OCI-LY1 (cell line): ENCODE results near the gene WDR55.

Experiments
- H2AFZ ChIP-seq: fragments of 200-600 bp; sonication (generic), shearing (Covaris generic); 2 replicates; pipeline ENCODE4 v1.6.0; 2014; ENCODE audit warnings: antibody characterized with exemption, mild to moderate bottlenecking, low read length
- H3F3A ChIP-seq: fragments of 200-600 bp; sonication (generic), shearing (Covaris generic); 2 replicates; pipeline ENCODE4 v1.6.0; 2014; ENCODE audit warnings: mild to moderate bottlenecking, antibody characterized with exemption, low read length, moderate library complexity; ENCODE audit not compliant: insufficient read depth
- H3K27ac ChIP-seq: fragments of 200-600 bp; sonication (generic); 2 replicates; pipeline ENCODE4 v1.5.1; 2014; ENCODE audit warnings: low read length, mixed run types, mild to moderate bottlenecking, low read depth; ENCODE audit not compliant: poor library complexity, severe bottlenecking
- H3K27me3 ChIP-seq: fragments of 200-600 bp; sonication (generic); 2 replicates; pipeline ENCODE4 v1.6.0; 2014; ENCODE audit warnings: antibody characterized with exemption, mild to moderate bottlenecking, low read length, moderate library complexity; ENCODE audit not compliant: insufficient read depth
- H3K36me3 ChIP-seq: fragments of 200-600 bp; sonication (generic); 2 replicates; pipeline ENCODE4 v1.6.1; 2014; ENCODE audit warnings: mild to moderate bottlenecking, antibody characterized with exemption, low read length, moderate library complexity, mixed read lengths; ENCODE audit not compliant: insufficient read depth
- H3K4me1 ChIP-seq: fragments of 200-600 bp; sonication (generic); 2 replicates; pipeline ENCODE4 v1.5.1; 2014; ENCODE audit warnings: mild to moderate bottlenecking, low read length, moderate library complexity; ENCODE audit not compliant: insufficient read depth, severe bottlenecking
- H3K4me2 ChIP-seq: fragments of 200-600 bp; sonication (generic), shearing (Covaris generic); 2 replicates; pipeline ENCODE4 v1.6.1; 2014; ENCODE audit warnings: low read length
- H3K4me3 ChIP-seq: fragments of 200-600 bp; sonication (generic); 2 replicates; pipeline ENCODE4 v1.5.1; 2014; ENCODE audit warnings: low read length, low read depth, mild to moderate bottlenecking, mixed read lengths; ENCODE audit not compliant: poor library complexity, severe bottlenecking
- H3K79me2 ChIP-seq: fragments of 200-600 bp; shearing (Covaris generic); 2 replicates; pipeline ENCODE4 v1.6.1; 2016; ENCODE audit warnings: mixed run types, low read length, mixed read lengths; ENCODE audit not compliant: insufficient read depth
- H3K9ac ChIP-seq: fragments of 200-600 bp; sonication (generic), shearing (Covaris generic); 2 replicates; pipeline ENCODE4 v1.6.1; 2014; ENCODE audit warnings: mild to moderate bottlenecking, low read length, mixed read lengths
- H3K9me2 ChIP-seq: fragments of 200-600 bp; sonication (generic), shearing (Covaris generic); 2 replicates; pipeline ENCODE4 v1.6.1; 2014; ENCODE audit warnings: low read depth, mild to moderate bottlenecking, low read length, mixed read lengths
- H3K9me3 ChIP-seq: fragments of 200-600 bp; shearing (Covaris generic); 2 replicates; pipeline ENCODE4 v1.6.1; 2014; ENCODE audit warnings: low read length, mixed read lengths
- H4K20me1 ChIP-seq: fragments of 200-600 bp; sonication (generic), shearing (Covaris generic); 2 replicates; pipeline ENCODE4 v1.6.0; 2016; ENCODE audit warnings: mild to moderate bottlenecking, low read length; ENCODE audit not compliant: insufficient read depth
- CTCF ChIP-seq: fragments of 200-600 bp; sonication (generic), shearing (Covaris generic); IDR thresholded peaks from 2 replicates; pipeline ENCODE4 v1.5.1; 2017; ENCODE audit warnings: mild to moderate bottlenecking, antibody characterized with exemption, low read length, moderate library complexity, mixed read lengths
- EZH2 ChIP-seq: fragments of 200-600 bp; sonication (generic), shearing (Covaris generic); IDR thresholded peaks from 2 replicates; pipeline ENCODE4 v1.8.0; 2017; ENCODE audit warnings: borderline replicate concordance, mixed run types, mild to moderate bottlenecking, antibody characterized with exemption, low read length, moderate library complexity, mixed read lengths

WDR55 gene

GRCh38 chr5:140633501-140633900 is 31.2 kb upstream of the WDR55 start:
- Histone ChIP-seq H3K36me3 (no peaks in the 10 kb centered on the region), H3K4me3 (no peak overlapping the region), H3K4me2 (peak overlapping the region; percentile 77; the same call in 1 of the 2 replicates), H3K9ac (no peak overlapping the region), H3K27ac (no peak overlapping the region), H3K27me3 (peaks cover 6% of the 10 kb centered on the region; the same call in 1 of the 2 replicates), H3F3A (no peaks in the 10 kb centered on the region), H2AFZ (no peak overlapping the region), H3K4me1 (peaks cover 17% of the 10 kb centered on the region), H3K9me2 (no peaks in the 10 kb centered on the region), H3K9me3 (peaks cover 1% of the 10 kb centered on the region; the same call in 1 of the 2 replicates), H4K20me1 (no peaks in the 10 kb centered on the region), H3K79me2 (no peaks in the 10 kb centered on the region)
- TF ChIP-seq EZH2 = no peak

GRCh38 chr5:140634103-140634502 is 30.6 kb upstream of the WDR55 start:
- Histone ChIP-seq H3K27me3 (peaks cover 6% of the 10 kb centered on the region; the same call in 1 of the 2 replicates), H3K4me2 (no peak overlapping the region), H3K4me1 (peaks cover 22% of the 10 kb centered on the region), H3K9me2 (no peaks in the 10 kb centered on the region), H3K27ac (no peak overlapping the region), H3K9ac (no peak overlapping the region), H3K79me2 (no peaks in the 10 kb centered on the region), H2AFZ (no peak overlapping the region), H3K4me3 (no peak overlapping the region), H3F3A (no peaks in the 10 kb centered on the region), H3K36me3 (no peaks in the 10 kb centered on the region), H3K9me3 (no peaks in the 10 kb centered on the region), H4K20me1 (no peaks in the 10 kb centered on the region)
- no peak for TF ChIP-seq EZH2
- TF ChIP-seq CTCF = no peak

- H2AFZ ChIP-seq = no peak overlapping the region
- H3K27me3 ChIP-seq = peaks cover 6% of the 10 kb centered on the region; the same call in 1 of the 2 replicates
- no peaks in the 10 kb centered on the region for H3F3A ChIP-seq
- no peaks in the 10 kb centered on the region; the same call in 1 of the 2 replicates for H3K36me3 ChIP-seq
- peaks cover 31% of the 10 kb centered on the region for H3K4me1 ChIP-seq
- H3K79me2 ChIP-seq = no peaks in the 10 kb centered on the region
- H4K20me1 ChIP-seq = no peaks in the 10 kb centered on the region
- no peak overlapping the region for H3K27ac ChIP-seq
- H3K9me3 ChIP-seq = no peaks in the 10 kb centered on the region
- no peaks in the 10 kb centered on the region for H3K9me2 ChIP-seq
- H3K9ac ChIP-seq = no peak overlapping the region
- no peak overlapping the region for H3K4me2 ChIP-seq
- no peak overlapping the region for H3K4me3 ChIP-seq
- TF ChIP-seq EZH2 (no peak), CTCF (no peak)
Observed at GRCh38 chr5:140635291-140636257, 29.1 kb upstream of the WDR55 start.
